ENCODE results near the gene MSI2.
"Not testable (repeated sequence)": the region's sequence is repeated elsewhere in the genome, so short reads cannot be mapped to it uniquely, and the experiment has no call there.

The MSI2 gene

DNA sequence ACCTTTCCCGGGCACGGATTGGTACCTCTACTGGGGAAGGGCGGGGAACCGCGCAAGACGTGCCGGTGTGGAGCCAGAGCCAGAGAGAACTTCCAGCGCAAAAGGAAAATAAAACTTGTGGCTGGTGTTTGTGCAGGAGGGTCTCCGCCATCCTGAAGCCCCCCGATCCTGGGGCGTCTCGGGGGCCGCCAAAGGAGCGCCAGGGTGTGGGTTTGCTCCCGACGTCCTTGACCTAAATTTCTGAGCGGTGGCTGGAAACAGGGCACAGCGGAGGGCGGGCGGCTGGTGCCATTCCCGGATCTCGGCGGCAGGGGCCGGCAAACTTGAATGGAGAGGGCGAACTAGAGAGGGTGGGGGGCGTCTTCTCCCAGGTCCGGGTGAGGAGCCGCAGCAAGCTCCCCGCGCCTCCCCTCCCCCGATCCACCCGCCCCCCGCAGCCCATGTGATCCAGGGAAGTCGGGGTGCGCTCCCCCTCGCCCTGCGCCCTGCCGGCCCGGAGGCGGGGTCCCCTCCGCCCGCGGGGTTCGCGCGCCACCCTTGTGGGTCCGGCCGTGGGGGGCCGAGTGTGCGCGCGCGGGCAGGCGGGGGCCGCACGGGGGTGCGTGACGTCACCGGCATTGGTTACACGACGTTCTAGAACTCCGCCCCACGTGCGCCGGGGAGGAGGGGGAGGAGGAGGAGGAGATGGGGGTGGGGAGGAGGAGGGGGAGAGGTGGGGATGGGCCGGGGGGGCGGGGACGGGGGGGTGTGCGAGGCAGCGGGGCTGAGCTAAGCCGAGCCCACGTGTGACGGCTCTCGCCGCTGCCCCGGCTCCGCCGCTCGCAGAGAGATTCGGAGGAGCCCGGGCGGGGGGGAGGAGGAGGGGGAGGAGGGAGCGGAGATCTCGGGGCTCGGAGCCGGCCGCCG, at the start of gene MSI2:
Gene MSI2, plus strand, starts transcription at position 748 of the 906 bp plus-strand sequence. CDS start 220 bp downstream, outside the sequence.
- DNase-seq = no peak

GRCh38 chr17:57206928-57207327, 49.4 kb upstream of the MSI2 start:
- DNase-seq = no peak

DNA sequence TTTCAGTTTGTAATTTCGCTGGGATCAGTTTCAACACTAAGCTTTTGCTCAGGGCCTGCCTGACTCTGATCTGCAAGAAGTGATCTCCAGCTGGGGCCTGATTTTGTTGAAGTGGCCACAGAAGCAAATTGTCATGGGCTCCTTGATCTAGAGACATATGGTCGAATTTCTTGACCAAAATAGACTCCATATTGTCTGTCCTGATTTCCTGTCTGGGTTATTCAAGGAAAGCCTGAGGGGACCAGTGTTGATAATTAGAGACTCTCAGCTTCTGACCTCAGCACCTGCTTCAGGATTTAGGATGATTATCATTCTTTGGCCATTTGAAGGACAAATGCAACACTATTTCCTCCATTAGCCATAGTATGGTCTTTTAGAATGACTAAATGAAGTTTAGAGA, 48.9 kb upstream of the MSI2 start:
- no peak for DNase-seq

- no peak for DNase-seq
These were observed 46.1 kb upstream of the MSI2 start for GRCh38 chr17:57210224-57210553.

DNA sequence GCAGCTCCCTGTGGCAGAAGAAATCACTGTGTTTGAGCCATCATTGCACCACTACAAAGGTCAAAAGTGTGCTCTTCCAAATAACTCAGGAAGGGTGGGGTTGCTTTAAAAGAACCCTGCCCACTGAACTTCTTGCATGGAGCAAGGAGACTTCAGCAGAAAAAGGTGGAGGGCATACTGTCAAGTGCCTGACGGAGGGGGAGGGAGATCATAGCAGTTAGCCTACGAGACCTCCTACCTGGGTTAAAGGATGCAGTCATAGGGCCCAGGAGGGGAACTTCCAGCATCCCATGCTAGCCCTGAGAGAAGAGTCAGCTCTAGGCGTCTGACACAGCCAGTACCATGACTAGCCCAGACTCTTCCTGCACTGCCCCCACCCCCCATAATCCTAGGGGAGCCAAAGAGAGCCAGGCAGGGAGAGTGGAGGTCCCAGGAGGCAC, 45.3 kb upstream of the MSI2 start:
- DNase-seq = no peak

DNA sequence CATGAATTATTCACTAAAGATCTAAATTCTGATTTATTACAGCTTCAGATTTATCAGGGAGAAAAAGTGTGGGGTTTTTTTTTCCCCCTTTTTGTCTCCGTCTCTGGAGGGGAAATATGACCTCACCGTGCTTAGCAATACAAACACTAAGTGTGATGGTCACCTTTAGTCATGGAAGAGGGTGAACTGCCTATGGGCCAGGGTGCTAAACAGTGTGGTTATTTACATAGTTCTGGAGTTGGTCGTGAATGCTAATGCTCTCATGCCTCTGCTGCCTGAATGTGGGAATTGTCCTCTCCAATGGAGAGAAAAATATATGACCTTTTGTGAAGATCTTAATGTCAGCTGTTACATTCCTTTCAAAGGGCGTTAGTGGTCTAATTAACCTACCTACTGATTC, 44.8 kb upstream of the MSI2 start:
- no peak for DNase-seq

- no peak for DNase-seq
These were observed 43.0 kb upstream of the MSI2 start for GRCh38 chr17:57213180-57213825.

DNA sequence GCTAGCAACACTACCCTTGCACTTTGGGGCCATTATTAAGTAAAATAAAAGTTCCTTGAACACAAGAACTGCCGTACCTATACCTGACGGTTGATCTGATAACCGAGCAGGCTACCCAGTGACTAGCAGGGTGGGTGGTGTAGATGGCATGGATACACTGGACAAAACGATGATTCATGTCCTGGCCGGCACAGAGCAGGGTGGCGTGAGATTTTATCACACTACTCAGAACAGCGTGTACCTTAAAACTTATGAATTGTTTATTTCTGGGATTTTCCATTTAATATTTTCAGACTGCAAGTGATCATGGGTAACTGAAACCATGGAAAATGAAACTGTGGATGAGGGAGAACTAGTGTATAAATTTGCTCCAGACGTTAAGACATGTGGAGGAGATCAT, 41.0 kb upstream of the MSI2 start:
- no peak for DNase-seq

DNA sequence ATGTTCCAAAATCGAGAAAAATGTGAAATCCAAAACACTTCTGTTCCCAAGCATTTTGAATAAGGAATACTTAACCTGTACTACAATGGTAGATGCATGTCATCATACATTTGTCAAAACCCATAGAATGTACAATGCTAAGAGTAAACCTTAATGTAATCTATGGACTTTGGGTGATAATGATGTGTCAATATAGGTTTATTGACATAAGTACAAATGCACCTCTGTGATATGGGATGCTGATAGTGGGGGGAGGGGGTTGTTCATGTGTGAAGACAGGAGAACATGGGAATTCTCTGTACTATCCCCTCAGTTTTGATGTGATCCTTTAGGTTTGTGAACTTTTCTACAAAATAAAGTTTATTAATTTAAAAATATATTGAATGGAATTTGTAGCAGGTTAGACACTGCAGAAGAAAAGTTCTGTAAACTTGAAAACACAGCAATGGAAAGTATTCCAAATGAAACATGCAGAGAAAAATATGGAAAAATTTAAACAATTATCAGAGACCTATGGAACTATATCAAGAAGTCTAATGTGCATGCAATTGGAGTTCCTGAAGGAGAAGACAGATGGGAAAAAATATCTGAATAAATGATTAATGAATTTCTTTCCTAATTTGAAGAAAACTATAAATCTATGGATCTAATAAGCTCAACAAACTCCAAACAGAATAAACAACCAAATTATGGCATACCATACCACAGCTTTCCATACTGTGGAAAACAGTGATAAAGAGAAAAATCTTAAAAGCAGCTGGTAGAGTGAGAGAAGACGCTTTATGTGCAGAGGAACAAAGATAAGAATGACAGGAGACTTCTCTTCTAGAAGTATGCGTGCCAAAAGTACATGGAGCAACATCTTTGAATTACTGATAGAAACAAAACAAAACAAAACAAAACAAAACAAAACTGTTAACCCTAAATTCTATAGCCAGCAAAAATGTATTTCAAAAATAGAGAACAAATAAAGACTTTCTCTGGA, 34.7 kb upstream of the MSI2 start:
- DNase-seq = no peak

GRCh38 chr17:57222422-57222821, 33.9 kb upstream of the MSI2 start:
- not testable (repeated sequence) for DNase-seq

DNA sequence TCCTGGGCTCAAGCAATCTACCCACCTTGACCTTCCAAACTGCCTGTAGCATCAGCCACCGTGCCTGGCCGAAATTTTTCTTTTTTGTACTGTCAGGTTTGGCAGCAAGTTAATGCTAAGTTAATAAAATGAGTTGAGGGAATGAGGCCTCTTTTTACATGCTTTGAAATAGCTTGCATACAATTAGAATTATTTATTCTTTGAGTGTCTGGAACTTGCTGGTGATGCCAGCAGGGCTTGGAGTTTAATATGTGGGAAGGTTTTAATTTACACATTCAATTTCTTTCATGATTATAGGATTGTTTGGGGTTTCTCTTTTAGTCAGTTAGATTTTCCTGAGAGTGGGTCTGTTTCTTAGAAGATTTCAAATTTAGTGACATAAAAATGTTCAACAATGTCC, 31.2 kb upstream of the MSI2 start:
- no peak for DNase-seq

- no peak for DNase-seq
These were observed 29.5 kb upstream of the MSI2 start for GRCh38 chr17:57226793-57227192.

GRCh38 chr17:57228911-57229310, 27.4 kb upstream of the MSI2 start:
- DNase-seq = no peak

- peak; percentile 97 for DNase-seq
These were observed 22.1 kb upstream of the MSI2 start for GRCh38 chr17:57234061-57234738.

DNA sequence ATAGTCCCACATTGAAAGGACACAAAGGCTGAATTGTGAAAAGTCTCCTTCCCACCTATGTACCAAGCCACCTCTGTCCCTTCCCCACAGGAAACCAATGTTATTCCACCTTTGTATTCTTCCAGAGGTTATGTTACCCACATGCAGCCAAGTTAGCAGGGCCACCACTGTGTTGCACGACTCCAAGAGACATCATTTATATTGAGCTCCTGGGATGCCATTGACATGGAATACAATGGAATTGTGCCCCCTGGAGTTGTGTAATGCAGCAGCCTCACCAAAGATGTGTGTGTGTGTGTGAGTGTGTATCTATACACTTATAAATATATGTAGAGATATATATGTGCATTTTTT, 21.6 kb upstream of the MSI2 start:
- DNase-seq = peak; percentile 64

- DNase-seq = no peak
These were observed 21.2 kb upstream of the MSI2 start for GRCh38 chr17:57235124-57235523.

- no peak for DNase-seq
These were observed 19.5 kb upstream of the MSI2 start for GRCh38 chr17:57236686-57237299.

- DNase-seq = no peak
These were observed 15.7 kb upstream of the MSI2 start for GRCh38 chr17:57240648-57241047.

GRCh38 chr17:57242148-57242547, 14.2 kb upstream of the MSI2 start:
- DNase-seq = peak; percentile 69

DNA sequence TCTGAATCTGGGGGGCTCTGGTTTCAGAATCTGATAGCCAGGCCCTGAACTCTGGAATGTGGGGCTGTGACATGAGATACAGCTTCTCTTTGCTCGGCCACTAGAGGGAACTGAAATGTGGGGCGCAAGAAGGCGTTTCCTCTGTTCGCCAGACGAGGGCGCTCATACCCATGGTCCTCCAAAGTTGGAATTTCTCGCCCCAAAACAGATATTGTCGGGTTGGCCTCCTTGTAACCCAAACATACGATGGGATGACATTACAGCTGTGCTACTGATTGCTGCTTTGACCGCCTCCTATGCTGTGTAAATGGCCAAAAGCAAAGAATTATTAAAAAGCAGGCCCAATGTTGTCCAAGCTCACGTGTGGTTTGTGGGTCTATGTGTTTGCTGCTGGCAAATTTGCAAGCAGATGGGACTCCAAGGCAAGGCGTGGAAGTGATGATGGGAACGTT, 13.1 kb upstream of the MSI2 start:
- DNase-seq = peak; percentile 66

- no peak for DNase-seq
These were observed 10.5 kb upstream of the MSI2 start for GRCh38 chr17:57245786-57246185.

DNA sequence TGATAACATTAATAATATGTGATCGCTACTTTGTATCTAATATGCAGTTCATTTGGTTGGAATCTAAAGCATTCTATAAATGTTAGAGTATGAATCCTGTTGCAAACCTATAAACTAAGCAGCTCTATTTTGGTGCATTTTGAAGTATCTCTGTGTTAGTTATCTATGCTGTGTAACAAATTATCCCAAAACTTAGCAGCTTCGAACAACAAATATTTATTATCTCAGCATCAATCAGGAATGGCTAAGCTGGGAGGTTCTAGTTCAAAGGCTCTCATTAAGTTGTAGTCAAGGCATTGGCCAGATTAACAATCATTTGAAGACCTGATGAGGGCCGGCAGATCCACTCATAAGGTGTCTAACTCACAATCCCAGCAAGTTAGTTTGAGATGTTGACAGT, 10.1 kb upstream of the MSI2 start:
- DNase-seq = no peak

All from NCI-H1694 treated with DMSO at 0.1 percent for 48 hours (cell line).